ENCODE measurements around the gene ZIK1.
A peak's percentile ranks its signal among the peaks of the same experiment; 100 is the strongest.

ZIK1 gene

DNA sequence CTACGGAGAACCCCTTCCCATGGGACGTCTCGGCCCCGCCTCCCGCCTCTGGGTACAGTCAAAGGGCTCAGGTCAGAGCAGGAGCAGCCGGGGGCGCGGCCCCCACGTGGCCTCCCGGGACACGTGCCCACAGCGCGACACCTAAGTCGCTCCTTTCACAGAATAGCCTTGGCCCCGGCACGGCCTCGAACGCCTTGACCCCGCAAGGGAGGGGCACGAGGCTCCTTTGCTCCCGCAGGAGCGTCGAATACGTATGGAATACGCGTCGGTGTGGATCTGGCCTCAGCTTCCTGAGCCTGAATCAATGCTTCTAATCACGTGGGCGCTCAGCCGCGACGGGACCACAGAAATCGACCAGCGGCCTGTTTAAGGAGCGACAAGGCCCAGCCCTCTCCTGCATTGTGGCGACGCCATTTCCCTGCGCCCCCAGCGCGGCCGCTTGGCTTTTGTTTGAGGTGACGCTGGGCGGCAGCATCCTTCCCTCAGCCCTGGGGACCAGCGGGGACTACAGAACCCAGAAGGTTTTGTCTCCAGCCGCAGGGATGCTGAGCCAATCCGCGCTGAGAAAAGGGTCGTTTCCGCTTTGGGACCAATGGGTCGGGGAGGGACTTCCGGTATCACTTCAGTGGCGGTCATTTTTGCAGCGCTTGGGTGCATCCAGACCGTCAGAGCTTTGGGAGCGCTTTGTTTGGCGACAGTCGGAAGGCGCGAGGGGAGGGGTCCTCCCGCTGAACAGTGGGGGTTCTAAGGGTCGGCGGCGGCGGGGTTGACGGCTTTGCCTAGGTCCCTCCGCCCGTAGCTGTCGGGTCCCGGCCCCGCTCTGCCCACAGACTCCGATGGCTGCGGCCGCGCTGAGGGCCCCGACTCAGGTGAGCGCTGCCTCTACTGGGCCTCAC is at the start of gene ZIK1:
ZIK1 (plus strand) TSS at position 625 of the 896 bp plus-strand sequence; CDS start at position 837, 212 bp downstream.
- peak; percentile 95 for DNase-seq

DNA sequence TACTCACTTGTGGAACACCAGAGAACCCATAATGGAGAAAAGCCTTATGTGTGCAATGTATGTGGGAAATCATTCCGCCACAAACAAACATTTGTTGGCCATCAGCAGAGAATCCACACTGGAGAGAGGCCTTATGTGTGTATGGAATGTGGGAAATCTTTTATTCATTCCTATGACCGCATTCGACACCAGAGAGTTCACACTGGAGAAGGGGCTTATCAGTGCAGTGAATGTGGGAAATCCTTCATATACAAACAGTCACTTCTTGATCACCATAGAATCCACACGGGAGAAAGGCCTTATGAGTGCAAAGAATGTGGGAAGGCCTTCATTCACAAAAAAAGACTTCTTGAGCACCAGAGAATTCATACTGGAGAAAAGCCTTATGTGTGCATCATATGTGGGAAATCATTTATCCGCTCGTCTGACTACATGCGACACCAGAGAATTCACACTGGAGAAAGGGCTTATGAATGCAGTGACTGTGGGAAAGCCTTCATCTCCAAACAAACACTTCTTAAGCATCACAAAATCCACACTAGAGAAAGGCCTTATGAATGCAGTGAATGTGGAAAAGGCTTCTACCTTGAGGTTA is 45.9 kb upstream of the ZIK1 start:
- DNase-seq: no peak

DNA sequence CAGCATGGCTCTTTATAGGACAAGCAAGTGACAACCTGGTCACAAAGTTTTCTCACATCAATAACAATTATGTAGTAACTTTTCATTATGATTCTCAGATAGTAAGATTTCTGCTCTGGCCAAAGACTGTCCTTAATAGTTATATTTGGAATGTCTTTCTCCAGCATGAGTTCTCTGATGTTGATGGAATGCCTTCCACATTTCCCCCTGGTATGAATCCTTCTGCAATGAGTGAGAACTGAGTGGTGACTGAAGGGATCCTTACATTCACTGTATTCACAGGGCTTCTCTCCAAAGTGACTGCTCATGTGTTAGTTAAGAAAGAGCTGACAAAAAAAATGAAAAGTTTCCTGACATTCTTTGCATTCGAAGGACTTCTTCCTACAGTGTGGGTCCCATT is 37.4 kb upstream of the ZIK1 start:
- DNase-seq: no peak

DNA sequence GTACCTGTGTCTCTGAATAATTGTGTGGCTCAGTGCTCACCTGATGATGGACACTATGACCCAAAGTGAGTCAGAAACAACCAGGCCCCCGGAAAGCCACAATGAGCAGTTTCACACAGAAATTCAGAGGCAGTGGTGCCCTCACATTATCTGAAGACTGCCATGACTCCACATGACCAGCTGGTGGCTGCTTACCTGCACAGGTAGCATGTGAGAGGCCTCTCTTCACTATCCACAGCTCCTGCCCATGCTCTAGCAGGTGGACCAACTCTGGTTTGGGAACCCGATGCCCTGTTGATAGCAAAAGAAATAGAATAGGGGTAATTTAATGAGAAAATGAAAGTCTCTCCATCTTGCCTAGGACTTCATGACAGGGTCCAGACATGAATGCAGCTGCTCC is 31.5 kb upstream of the ZIK1 start:
- no peak for DNase-seq

DNA sequence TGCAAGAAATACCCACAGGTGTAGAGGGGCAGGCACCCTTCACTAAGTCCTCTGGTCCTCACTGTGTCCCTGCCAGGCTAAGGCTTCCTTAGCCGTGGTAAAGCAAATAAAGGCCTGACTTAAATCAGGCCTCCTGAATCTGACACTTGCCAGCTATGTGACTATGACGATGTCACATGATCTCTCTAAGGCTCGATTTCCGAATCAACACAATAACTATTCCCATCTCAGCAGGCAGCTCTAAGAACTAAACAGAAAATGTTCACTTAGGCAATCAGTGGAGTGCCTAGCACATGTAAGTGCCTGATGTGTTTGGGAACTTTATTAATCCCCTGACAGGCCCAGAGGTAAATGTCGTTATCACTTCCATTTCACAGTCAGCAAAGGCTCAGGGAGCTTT is 26.3 kb upstream of the ZIK1 start:
- DNase-seq: no peak

DNA sequence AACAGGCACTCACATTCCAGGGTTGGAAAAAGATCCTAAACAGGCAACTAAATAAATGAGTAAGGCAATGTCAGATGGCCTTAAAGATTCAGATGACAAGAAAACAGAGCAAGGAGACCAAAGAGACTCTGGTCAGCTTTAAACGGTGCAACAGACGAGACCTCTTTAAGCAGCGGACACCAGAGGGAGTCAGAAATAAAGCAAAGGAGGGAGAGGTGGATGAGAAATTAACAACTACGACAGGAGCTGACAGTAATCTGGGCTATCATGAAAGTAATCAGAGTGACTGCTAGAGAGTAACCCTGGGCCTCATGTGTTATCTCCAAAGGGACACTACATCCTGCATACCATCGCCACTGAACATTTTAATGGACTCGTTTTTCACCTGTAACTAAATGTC is 25.4 kb upstream of the ZIK1 start:
- DNase-seq: no peak

DNA sequence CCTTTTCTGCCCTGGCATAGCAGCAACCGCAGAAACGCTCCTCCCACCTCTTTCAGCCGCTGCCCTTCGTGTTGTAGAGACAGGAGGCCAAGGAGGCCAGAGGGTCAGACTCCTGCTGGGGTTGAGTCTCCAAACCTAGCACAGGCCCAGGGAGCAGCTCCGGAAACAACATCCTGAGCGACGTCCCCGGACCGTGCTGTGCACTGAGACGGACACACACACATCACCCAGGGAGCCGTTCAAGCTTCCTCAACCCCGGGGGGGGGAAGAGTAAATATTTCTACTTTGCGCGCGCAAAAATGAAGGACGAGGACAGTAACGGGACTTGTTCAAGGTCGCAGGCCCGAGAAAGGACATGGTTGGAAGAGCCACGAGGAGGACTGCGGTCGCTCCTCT is 24.9 kb upstream of the ZIK1 start:
- no peak for DNase-seq

DNA sequence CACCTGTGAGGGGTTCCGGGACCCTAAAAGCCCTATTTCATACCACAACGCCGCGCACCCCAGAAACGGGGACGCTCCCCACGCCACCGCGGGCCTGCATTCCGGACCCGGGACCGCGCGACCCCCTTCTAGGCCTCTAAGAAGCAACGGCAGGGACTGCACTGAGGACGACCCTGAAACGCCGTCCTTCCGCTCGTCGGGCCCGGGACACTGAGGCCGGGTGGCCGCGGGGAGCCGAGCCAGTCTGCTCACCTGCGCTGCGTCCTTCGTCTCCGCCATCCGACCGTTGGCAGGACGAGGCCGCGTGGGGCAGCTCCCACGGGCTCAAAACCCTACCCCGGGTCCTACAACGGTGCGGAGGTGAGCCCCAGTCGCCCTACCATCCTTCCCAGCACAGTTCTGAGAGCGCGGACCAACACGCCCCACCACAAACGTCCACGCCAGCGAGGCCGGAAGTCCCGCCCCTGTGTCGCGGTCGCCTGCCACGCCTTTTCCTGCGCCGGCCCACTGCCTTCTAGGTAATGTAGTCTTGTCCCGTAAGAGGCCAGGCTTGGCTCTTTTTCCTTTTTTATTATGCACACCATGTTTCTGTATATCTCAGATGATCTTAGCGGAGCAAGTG is 24.4 kb upstream of the ZIK1 start, which contains the start of gene ZNF550:
ZNF550 (minus strand) TSS at position 460 of the 622 bp plus-strand sequence; CDS start at position 279, 181 bp downstream.
- DNase-seq: peak; percentile 88

DNA sequence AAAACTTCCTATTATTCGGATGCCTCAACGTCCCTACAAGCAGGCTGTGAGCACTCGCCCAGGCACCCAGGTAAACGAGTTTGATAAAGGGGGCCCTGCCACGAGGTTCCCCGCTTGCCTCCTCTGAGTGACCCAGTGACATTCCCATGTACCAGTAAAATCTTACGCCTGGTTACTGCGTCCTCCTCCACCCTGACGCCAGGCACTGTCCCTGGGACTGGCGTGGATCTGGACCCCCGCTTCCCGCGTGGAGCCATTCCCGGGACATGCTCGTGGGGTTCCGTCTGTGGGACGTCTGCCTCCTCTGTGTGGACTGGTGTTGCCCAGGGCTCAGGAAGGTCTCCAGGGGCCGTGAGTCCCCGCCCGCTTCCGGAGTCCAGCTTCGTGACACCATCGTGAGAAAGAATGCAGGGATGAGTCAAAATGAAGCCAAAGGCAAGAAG is 23.9 kb upstream of the ZIK1 start:
- no peak for DNase-seq

DNA sequence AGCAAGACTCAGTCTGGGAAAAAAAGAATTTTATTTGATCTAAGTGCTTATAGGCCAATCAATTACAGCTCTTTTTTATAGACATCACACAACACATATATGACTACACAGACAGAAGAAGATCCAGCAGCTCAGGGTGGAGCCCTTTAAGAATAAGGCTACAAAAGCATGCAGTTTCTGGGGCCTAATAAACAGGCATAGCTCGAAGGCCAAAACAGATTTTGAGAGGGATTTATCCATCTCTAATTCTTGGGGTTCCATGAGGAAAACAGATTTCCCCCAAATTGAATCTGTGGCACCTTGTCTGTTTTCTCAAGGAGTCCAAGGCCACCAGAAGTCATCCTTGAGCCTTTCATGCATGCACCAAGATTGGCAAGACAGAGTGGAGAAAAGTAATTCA is 20.4 kb upstream of the ZIK1 start:
- no peak for DNase-seq

DNA sequence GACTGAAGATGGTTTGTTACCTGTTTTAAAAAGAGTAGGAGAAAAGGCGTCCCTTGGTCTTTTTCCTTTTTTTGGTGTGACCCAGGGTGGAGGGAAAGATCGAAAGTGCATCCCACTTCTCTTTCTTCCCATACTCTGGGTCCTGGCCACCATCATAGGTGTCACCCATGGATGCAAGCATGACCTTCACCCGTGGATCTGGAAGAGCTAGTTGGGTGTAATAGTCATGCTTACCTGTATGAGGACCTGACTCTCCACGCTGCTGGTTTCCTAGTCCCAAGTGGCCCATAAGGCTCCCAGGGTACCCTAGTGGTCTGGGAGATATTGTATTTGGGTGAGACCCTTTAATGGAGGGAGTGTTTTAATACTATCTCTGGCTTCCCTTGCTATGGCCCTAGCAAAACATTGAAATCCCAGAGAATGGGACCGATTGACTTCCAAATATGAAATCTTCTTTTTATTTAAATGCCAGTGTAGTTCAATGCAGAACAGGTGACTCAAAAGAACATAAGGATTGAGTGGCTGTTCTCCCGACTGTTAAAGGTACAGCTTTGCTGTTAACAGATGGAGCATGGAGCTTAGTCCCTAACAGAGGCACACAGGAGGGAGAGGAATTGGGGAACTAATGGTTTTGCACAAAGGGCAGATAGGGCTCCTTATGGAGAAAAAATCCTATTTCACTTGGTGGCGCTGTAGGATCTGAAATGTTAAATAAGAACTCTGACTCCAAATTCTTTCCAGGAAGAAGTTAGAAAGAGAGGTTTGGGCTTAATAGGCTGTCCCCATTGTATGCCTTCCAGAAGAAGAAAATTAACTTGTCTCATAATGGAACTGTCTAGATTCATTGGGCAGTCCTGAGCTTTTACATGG is 17.3 kb upstream of the ZIK1 start:
- no peak for DNase-seq

DNA sequence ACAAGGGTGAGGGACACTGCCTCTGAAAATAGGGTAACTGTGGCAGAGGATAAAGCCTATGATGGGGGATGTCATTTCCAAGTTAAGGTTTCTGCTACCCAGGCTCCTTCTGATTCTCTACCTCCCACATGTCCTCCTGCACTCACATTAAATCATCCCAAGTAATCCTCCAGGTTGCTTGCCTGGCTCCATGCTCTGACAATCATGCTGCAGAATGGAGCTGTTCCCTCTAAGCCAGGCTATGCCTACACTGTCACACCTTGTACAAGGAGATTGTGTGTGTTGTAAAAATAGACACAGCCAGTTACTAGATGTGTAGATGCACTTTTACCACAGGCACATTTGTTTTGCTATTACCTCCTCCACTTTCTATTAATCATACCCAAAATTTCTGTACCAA is 13.2 kb upstream of the ZIK1 start:
- DNase-seq: no peak

DNA sequence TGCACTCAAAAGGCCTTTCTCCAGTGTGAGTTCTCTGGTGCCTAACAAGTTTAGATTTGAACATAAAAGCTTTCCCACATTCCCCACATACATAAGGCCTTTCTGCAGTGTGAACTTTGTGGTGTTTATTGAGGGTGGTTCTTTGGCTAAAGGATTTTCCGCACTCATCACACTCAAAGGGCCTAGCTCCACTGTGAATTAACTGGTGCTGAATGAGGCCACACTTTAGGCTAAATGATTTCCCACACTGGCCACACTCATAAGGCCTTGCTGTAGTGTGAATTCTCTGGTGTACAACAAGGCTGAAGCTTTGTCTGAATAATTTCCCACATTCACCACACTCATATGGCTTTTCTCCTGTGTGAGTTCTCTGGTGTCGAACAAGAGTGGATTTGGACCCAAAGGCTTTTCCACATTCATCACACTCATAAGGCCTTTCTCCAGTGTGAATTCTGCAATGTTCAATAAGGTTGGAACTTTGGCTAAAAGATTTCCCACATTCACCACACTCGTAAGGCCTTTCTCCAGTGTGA is 11.5 kb upstream of the ZIK1 start:
- DNase-seq: no peak

DNA sequence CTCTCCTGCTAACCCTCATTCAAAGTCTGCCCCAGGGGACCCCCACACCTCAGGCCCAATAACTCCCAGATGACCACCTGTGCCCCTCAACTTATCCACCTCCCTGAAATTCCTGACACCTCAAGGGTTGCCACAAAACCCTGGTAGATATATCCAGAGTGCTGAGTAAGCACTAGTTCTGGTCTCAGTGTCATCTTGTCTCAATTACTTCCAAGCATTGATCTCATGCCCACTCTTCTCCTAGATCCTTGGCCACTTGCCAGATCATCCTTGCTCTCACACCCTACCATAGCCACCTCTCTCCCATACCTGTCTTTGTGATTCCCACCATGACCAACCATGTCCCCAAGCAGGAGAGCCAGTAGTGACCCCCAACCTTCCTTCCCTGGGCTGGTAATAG is 7.3 kb upstream of the ZIK1 start:
- no peak for DNase-seq

DNA sequence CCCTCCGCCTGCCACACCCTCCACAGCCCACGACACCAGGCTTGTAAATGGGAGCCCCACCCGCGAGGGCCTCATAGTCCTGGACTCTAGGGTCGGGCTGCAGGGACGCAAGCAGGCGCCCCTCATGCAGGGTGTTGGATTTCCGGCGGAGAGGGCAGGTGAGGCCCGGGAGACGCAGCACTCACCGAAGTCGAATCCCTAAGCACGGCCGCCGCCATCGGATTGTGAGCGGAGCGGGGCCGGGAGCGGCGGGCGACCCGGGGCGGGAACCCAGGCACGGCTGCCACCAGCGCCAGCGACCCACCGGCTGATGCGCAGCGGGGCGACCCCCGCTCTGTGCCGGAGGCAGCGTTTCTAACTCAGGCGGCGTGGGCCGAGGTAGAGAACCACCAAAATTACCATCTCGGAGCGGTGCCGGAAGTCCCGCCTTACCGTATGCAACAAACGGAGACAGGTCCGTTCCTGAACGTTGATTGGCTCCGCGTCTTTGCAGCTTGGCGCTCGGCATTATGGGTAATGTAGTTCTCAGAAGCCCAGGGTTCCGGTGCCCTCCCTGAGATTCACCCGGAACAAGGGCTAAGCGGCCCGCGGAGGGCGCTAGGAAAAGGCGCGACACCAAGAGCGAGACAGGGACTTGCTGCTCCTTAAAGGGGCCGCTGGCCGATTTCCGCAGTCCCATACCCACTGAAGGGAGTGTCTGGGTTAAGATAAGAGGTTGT is 5.3 kb upstream of the ZIK1 start, which contains the start of gene ZNF416:
ZNF416 (minus strand) TSS at position 425 of the 719 bp plus-strand sequence; CDS start at position 218, 207 bp downstream.
- peak; percentile 99 for DNase-seq

DNA sequence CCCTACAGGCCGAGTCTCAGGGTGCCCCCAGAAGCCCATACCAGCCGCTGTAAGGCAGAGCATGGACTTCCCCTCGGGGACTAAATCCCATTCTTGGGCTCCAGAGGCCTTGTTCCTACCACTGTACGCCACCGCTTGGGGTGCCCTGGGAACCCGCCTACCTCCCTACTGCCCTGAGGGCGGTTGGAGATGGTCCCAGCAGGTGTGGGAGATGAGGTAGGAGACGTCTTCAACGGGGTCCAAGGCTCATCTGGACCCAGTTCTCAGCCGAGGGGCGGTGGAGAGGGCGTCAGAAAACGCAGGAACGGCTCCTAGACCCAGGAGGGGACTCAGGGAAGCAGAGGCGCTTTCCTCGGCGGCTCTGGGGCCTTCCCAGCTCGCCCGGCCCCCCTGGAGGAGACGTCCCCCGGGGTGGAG is 833 bp upstream of the ZIK1 start:
- DNase-seq: no peak

DNA sequence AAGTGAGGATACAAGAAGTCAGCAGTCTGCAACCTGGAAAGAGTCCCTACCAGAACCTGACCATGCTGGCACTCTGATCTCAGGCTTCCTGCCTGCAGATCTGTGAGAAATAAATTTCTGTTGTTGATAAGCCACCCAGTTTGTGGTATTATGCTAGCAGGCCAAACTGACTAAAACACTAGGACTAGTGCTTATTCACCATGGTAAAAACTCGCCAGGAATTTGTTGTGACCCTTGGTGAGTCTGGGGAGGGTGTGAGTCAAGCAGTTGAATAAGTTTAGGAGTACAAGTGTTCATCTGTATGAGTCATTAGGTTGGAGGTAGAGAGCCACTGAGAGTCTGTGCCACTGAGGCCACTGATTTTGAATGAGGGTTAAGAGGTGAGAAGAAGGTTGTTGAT is 3.6 kb downstream of the ZIK1 start:
- no peak for DNase-seq

DNA sequence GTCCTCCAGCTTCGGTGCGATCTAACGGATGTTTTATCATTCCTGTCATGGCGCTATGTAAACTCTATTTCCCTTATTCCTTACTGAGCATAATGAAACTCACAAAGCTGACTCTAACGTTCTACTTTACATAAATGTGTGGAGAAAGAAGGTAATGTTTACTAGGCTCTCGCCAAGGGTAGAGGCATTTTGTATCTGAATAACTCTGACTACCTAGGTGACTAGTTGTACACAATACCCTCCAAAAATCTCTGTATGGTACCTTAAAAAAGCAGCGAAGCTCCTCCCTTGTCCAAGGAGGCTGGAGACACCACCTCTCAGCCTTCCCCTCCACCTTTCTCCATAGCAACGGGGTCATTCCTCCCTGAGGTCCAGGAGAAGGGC is 15.4 kb downstream of the ZIK1 start:
- DNase-seq: no peak

DNA sequence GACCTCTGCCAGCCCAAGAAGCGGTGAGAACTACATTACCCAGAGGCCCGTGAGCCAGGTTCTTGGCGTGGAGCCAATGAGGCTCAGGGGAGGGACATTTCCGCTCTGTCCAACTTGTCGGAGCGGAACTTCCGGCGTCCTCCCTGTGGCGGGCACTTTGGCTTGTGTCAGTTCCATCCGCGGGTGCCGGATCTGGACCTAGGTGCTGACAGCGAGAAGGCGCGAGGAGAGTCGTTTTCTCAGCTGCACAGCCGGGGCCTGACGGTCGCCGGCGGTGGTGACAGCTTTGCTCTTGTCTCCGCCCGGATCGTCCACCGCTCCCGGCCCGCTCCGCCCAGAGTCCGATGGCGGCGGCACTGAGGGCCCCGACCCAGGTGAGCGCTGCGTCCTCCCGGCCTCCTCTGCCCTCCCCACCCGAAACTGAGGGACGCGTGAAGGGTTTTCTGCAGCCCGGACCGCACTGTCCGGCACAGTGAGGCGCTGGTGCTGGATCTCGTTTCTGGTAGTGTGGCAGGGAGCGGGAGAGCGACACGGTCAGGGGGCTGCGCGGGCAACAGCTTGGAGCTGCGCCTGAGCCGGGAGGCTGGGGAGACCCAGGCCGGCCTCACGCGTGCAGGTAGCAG is 15.9 kb downstream of the ZIK1 start, which contains the start of gene ZNF530:
ZNF530 (plus strand) TSS at position 125 of the 623 bp plus-strand sequence. CDS start 4,461 bp downstream, outside the sequence.
- peak; percentile 81 for DNase-seq

DNA sequence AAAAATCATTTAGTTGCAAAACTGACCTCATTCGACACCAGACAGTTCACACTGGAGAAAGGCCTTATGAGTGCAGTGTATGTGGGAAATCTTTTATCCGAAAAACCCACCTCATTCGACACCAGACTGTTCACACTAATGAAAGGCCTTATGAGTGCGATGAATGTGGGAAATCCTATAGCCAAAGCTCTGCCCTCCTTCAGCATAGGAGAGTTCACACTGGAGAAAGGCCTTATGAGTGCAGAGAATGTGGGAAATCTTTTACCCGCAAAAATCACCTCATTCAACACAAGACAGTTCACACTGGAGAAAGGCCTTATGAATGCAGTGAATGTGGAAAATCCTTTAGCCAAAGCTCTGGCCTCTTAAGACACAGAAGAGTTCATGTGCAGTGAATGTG is 23.0 kb downstream of the ZIK1 start:
- no peak for DNase-seq

DNA sequence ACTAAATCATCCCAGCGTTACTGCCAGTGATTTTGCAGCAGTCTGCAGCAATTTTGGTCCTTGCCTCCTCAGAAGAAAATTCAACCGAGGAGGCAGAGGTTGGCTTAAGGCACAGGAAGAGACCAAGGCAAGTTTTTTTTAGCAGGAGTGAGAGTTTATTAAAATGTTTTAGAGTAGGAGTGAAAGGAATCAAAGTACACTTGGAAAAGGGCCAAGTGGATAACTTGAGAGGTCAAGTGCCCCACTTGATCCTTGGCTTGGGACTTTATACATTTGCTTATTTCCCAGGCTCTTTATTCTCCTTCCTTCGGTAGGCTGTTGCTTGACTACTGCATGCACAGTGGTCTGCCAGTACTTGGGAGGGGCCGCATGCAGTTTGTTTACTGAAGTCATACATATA is 27.2 kb downstream of the ZIK1 start:
- no peak for DNase-seq
